GM18870 (cell line): ENCODE results near the gene ATG14.
A peak's percentile ranks its signal among the peaks of the same experiment; 100 is the strongest.
"Not testable (repeated sequence)": the region's sequence is repeated elsewhere in the genome, so short reads cannot be mapped to it uniquely, and the experiment has no call there.

Experiments
- ATAC-seq: cut with Tn5 transposase; IDR thresholded peaks from one replicate; pipeline ENCODE4 v1.9.1; 2021; ENCODE audit warnings: moderate library complexity; ENCODE audit not compliant: unreplicated experiment

ATG14 gene

DNA sequence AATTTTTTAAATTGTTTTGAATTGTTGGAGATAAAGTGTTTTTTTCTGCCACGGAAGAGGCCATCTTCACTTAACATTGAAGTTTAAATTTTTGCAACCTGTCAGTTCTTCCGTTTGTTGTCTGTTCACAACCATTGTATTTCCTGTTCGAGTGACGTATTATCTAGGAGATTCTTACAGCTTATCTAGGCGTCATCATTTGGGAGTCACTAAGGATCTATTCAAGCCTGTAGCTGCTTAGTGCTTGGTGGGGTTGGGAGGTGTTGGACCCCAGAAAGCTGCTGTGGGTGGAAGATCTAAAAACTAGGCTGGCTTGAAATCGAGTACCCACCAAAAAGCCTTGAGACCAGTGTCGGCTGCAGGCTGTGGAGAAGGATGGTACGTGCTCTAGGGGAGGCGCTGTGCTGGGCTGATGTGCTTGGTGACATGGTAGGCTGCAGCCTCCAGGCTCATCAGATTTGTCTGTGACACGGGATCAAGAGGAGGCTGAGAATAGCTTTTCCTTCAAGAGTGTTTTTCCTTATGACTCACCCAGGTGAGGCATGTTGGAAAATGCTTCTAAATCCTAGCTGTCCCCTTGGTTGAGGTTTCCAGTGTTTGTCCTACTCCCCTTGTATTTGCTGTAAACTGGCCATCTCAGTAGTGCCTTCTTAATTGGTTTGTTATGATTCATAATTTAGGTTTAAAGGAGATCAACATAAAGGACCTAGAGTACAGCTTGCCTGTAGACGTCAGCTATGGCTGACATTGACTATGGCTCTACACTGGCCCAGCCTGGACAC lies 57.8 kb downstream of the ATG14 start:
- ATAC-seq, result no peak

DNA sequence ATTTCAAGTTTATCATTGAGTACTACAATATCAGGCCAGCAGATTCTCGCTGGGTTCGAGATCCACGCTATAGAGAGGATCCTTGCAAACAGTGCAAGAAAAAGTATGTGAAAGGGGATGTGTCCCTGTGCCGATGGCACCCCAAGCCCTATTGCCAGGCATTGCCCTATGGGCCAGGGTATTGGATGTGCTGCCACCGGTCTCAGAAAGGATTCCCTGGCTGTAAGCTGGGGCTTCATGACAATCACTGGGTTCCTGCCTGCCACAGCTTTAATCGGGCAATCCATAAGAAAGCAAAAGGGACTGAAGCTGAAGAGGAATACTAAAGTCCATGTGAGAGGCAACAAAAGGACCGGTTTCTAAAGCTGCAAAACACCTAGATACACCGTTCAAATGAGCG lies 59.4 kb downstream of the ATG14 start:
- ATAC-seq, result no peak

DNA sequence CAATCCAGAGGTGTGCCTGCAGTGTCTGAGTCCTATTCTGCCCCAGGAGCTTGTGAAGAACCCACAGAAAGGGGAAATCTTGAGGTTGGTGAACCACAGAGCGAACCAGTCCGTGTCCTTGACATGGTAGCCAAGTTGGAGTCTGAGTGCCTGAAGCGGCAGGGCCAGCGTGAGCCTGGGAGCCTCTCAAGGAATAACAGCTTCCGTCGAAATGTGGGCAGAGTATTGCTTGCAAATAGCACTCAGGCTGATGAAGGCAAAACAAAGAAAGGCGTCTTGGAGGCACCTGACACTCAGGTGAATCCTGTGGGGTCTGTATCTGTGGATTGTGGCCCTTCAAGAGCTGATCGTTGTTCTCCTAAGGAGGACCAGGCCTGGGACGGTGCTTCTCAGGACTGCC lies 60.5 kb downstream of the ATG14 start:
- ATAC-seq, result no peak

DNA sequence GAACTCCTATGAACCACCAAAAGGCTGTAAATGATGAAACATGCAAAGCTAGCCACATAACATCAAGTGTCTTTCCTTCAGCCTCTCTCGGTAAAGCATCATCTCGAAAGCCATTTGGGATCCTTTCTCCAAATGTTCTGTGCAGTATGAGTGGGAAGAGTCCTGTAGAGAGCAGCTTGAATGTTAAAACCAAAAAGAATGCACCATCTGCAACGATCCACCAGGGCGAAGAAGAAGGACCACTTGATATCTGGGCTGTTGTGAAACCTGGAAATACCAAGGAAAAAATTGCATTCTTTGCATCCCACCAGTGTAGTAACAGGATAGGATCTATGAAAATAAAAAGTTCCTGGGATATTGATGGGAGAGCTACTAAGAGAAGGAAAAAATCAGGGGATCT lies 61.2 kb downstream of the ATG14 start:
- ATAC-seq, result no peak

DNA sequence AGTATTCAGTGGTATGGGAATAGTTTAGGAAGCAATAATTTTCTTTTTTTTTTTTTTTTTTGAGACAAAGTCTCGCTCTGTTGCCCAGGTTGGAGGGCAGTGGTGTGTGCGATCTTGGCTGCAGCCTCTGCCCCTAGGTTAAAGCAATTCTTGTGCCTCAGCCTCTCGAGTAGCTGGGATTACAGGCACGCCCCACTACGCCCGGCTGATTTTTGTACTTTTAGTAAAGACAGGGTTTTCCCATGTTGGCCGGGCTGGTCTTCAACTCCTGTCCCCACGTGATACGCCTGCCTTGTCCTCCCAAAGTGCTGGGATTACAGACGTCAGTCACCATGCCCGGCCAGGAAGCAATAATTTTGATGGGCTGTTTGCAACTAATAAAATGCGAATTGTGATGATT lies 62.1 kb downstream of the ATG14 start:
- no peak for ATAC-seq

DNA sequence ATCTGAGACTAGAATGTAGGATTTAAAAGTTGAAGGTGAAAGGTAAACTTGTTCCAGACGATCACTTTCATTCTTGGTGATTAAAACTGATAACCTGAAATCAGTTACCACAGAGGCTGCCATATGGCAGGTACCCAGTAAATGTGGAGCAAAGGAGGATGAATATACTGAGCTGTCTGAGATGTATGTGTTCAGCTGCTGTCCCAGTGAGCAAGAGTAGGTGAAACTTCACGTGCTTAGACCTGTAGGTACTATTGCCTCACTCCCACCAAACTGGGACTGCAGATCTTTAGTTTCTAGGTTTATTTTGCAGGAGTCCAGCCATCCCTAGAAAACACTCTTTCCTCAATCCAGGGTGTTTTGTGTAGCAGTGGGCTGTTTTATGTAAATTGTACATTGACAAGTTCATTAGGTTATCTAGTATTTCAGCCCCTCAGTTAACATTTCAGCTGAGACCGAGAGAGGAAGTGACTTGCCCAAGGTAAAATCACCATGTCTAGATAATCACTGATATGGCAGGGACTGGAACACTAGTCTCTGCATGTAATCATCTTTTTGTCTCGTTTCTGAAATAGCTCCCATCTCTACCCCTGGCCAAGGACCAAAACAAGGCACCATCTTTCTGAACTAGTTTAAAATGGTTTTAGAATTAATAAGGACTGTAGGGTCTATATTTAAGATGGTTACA lies 62.7 kb downstream of the ATG14 start:
- no peak for ATAC-seq

DNA sequence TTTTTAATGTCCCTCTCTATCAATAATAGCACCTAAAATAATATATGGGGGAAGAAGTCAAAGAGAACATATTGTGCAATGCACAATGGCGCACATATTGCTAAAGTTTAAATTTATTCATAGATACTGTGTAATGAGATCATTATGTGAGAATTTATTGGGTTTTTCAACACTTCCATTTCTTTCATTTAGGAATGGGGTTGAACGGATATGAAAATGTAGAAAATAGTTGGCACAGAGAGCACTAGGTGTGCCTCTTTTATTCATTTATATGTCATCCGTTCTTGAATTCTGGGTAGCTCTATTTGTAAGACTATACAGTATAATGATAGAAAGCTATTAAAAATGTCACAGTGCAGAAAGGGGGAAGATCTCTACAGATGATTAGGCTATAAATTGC lies 63.9 kb downstream of the ATG14 start:
- no peak for ATAC-seq

DNA sequence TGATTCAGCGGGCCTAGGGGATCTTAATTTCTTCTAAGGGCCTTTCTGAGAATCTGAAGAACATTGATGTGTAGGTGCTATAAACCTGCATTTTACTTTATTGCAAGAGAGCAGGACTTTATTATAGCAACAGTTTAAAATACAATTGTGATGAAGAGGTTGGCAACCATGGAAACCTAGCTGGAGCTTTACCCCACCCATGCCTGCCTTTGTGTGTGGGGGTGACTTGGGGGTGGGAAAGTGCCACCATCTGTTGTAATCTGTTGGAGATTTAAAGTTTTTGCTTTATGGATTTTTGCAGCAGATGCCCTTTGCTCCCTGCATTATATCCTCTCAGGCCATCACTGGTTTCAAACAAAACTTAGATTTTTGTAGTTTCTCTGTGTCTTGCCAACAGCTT lies 64.6 kb downstream of the ATG14 start:
- no peak for ATAC-seq

DNA sequence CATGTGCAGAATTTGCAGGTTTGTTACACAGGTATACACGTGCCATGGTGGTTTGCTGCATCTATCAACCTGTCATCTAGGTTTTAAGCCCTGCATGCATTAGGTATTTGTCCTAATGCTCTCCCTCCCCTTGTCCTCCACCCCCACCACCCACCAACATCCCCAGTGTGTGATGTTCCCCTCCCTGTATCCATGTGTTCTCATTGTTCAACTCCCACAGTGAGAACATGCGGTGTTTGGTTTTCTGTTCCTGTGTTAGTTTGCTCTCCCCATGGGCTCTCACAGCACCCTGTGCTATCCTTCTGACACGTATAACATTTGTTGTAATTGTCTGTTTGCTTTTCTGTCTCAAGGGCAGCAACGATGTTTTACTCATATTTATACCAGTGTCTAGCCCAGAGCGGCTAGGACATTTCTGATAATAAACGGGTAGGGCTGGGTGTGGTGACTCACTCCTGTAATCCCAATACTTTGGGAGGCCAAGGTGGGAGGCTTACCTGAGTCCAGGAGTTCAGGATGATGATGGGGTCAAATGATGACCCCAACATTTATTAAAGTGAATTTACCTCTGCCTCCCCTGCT lies 67.0 kb downstream of the ATG14 start:
- ATAC-seq, result not testable (repeated sequence)

DNA sequence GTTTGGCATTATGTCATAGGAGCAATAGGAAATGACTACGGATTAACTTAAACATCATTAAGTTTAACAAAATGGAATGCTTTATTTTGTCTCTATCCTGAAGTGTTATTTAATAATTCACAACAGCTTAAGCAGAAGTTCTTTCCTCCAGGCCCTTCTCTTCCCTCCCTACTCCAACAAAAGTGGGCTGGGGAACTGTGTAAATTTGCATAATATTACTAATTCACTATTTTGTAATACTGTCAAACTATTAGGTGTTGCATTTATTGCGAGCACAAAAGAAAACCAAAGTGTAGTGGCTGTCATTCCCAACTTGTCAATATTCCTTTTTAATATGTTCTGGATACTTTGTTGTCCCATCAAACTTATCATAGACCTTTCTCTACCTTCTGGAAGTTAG lies 69.8 kb downstream of the ATG14 start:
- no peak for ATAC-seq

DNA sequence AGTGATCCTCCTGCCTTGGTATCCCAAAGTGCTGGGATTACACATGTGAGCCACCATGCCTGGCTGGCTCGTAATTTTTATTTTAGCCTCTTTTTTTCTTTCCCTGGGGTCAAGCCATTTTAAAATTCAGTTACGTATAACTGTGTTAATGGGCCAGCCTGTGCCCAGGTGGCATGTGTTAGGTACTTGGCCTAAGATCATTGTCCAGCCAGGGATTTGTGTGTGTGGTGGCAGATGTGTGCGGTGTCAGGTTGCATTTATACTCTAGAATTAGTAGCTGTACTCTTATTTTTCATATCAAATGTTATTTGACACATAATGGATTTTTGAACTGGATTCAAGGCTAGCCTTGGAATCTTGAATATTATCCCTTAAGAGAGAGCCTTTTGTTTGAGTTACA lies 71.1 kb downstream of the ATG14 start:
- ATAC-seq, result no peak

DNA sequence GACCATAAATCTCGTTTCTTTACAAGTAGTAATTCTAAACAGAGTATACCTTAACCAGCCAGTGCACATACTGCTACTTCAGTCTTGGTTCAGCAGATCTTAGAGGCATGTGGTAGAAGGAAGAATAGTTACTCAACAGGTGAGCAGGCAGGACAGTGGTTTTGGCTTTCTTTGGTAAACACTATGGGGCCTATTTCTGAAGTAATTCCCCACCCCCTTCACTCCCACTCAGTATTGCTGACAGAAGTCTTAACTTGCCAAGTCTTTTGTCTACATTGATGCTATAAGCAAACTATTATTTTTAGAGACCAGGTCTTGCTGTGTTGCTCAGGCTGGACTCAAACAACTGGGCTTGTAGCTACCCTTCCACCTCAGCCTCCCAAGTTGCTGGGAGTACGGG lies 71.9 kb downstream of the ATG14 start:
- peak; percentile 63 for ATAC-seq

DNA sequence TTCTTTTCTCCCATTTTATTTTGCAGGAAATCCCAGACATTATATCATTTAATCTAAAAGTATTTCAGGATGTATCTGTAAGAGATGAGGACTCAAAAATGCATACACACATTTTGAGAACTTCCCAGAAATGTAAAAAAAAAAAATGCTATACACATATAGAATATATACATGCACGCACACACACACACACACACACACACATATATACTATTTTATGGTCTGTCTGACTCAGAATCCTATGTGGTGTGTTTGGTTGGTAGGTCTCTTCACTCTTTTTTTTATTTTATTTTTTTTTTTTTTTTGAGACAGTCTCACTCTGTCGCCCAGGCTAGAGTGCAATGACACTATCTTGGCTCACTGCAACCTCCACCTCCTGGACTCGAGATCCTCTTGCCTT lies 74.9 kb downstream of the ATG14 start:
- no peak for ATAC-seq

DNA sequence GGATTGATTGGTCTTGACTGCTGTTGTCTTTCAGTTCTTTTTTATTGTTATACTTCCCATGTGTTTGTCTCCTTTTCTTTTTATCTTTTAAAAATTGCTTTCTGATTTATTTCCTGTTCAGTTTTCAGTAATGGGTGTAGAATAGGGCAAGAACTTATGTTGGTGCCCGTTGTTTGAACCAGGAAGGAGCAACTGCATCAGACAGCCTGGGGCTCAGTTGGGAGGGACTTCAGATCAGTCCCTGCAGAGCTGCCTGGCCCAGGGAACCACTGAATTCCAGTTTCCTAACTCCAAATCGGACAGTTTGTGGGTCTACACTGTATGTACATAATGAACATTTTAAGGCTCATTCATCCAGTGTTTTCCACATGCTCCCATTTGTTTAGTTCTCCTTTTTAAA lies 75.5 kb downstream of the ATG14 start:
- no peak for ATAC-seq

DNA sequence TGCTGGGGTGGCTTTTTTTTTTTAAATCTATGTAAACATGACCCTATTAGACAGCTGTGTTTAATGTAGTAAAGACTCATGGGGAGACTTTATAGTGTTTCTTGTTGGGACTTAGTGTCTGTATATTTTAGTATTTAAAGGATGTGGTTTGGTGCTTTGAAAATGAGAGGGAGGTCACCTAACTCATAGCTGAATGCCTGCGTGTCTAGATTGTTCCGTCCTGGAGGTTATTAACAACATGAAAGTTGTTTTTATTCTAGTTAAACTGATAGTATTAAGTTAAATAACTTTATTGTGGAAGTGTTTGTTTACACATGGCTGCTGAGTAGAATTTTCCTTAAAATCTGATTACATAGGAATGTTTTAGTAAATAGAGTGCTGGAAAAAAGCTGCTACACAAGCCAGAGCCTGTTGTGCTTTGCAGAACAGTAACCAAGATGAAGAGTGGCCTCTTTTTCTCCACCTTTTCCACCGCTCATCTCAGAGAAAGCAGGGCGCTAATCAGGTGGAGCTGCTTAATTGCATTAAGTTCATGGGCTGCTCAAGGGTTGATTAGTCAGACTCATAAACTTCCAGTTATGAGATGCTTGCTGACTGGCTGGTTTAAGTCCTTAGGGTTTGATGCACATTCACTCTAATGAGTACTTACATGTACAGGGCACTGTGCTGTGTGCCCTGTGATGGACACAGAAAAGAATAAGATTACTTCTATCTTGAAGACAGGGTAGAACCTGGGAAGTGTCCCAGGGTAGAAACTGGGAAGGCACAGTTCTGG lies 77.7 kb downstream of the ATG14 start:
- peak; percentile 37 for ATAC-seq

DNA sequence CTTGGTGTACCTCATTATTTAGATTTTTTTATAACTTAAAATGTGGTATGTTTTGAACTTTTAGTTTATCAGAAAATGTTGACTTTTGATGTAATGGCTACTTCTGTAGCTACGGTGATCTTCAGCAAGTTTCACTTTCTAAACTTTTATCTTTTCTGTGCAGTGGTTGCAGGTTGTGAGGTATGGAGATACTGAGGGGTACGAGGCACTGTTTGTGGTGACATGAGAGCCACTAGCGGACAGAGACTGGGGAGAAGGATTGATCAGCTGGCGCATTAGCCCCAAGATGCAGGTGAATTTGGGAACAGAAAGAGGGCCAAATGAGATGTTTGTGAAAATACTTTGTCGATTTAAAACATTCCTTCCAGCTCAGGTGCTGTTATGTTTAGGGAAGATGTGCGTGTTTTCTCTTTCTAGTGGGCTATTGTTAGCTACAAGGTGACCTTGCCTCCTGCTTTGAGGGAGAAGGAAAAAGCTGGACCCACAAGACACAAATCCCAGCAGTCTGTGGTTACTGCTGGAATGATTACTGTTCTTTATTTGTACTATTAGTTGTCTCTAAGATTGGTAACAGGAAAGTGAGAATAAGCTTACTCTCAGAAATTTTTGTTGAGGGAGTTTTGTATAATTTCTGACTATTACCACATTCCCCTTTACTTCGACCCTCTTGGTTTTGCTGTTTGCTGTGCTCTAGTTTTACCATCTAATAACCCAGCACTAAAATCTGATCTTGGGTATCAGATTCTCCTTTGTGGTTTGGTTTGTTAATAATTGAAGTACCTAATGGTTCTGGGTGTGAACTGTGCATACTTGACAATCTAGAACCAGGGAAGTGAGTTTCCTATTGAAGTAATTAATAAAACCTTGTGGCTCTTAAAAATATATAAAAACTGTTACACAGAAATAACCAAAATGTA lies 78.7 kb downstream of the ATG14 start:
- ATAC-seq, result peak; percentile 56

DNA sequence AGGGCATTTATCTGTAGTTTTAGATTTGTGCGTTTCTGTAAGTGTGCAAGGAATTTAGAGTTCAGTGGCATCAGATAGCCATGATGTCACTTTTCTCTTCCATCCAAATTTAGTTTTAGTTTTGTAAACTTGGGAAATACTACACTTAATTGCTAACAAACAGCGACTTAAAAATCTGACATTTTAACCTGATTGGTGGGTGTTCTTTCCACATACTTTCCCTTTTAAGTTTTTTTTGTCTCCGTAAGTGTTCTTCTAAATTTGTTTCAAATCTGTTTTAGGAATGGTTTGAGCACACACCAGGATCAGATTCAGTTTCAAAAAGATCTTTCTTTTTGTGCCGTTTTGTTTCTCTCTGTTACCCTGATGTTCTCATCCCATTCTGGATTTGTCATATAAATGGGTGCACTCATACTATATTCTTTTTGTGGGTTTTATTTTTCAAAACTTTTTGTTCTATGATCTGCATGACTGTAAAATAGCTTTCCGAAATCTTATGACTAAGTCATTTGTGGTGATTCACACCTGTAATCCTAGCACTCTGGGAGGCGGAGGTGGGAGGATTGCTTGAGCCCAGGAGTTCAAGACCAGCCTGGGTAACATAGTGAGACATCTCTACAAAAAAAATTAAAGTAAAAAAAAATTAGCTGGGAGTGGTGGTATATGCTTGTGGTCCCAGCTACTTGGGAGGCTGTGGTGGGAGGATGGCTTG lies 81.5 kb downstream of the ATG14 start:
- ATAC-seq, result no peak

DNA sequence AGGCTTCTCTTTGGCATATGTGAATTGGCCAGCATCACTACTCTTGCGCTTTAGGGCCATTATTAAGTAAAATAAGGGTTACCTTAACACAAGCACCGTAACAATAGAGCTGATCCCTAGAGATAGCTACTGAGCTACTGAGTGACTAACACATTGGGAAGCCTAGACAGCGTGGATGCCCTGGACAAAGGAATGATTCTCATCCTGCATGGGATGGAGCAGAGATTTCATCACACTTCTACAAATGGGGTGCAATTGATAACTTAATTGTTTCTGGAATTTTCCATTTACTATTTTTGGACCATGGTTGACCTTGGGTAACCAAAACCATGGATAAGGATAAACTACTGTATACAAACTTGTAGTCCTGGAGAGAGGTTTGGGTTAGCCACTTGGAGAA lies 83.3 kb downstream of the ATG14 start:
- ATAC-seq, result no peak

DNA sequence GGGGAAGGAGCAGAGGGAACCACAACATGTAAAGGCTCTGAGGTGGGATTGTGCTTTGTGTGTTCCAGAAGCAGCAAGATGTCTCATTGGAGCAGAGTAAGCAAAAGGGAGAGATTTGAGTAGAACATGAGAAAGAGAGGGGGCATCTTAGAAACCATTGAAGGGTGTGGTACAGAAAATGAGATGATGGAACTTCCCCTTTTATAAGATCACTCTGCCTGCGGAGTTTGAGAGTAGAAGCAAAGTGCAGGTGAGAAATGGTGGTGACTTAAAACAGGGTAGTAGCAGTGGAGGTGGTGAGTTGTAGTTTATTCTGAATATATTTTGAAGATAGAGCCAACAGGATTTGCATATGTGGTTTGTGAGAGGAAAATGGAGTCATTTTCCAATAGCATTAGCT lies 84.5 kb downstream of the ATG14 start:
- peak; percentile 74 for ATAC-seq

DNA sequence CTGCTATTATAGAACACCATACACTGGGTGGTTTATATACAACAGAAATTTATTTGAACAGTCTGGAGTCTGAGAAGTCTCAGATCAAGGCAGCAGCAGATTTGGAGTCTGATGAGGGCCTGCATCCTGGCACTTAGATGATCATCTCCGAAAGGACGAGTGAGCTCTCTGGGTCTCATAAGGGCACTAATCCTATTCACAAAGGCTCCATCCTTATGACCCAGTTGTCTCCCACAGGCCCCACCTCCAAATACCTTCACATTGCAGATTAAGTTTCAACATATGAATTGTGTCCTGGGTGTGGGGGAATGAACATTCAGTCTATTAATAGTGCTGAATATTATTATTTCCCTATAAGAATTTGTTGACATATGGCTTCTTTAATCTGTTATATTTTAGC lies 86.8 kb downstream of the ATG14 start:
- no peak for ATAC-seq
